Umbilical cord (tissue), 2 donors: ENCODE data around the gene RNPEPL1. TPM values are rescaled to one million over a fixed set of nuclear protein-coding genes. Genes with fewer than 3 reads are reported as not detected.

ENCODE experiments used
- DNase-seq: peaks from one replicate; pipeline ENCODE4 v3.0.0-alpha.2; 2015; ENCODE audit warnings: low spot score
- total RNA-seq: library from RNA; depleted of rRNA; stranded (reverse); fragments of >200 nt; gene quantifications from one replicate; pipeline ENCODE4 v1.2.3, GENCODE V29; 2014; ENCODE audit warnings: low replicate concordance; ENCODE audit not compliant: insufficient read depth

The RNPEPL1 gene
- total RNA-seq, 1 donor from 2014 or later: 16.6 TPM

GRCh38 chr2:240564561-240565332 lies 3.5 kb upstream of the RNPEPL1 start:
- no peak for DNase-seq

GRCh38 chr2:240565333-240566202 lies 2.7 kb upstream of the RNPEPL1 start:
- DNase-seq: peak; percentile 91

- peak; percentile 94 for DNase-seq
Measured at GRCh38 chr2:240566203-240567136, 1.8 kb upstream of the RNPEPL1 start.

- DNase-seq: no peak
Measured at GRCh38 chr2:240567137-240567871, 980 bp upstream of the RNPEPL1 start.

- DNase-seq: peak; percentile 59
Measured at GRCh38 chr2:240568678-240569522, 616 bp downstream of the RNPEPL1 start.

GRCh38 chr2:240569523-240569997 lies 1.3 kb downstream of the RNPEPL1 start:
- DNase-seq: no peak

GRCh38 chr2:240569998-240570530 lies 1.8 kb downstream of the RNPEPL1 start:
- DNase-seq: no peak

GRCh38 chr2:240570531-240571313 lies 2.4 kb downstream of the RNPEPL1 start:
- DNase-seq: no peak

GRCh38 chr2:240571314-240571973 lies 3.2 kb downstream of the RNPEPL1 start:
- DNase-seq: no peak

- DNase-seq: no peak
Measured at GRCh38 chr2:240572141-240573031, 4.1 kb downstream of the RNPEPL1 start.

GRCh38 chr2:240573071-240573515 lies 4.8 kb downstream of the RNPEPL1 start:
- no peak for DNase-seq

GRCh38 chr2:240573516-240574385 lies 5.5 kb downstream of the RNPEPL1 start:
- no peak for DNase-seq

GRCh38 chr2:240574386-240575100 lies 6.3 kb downstream of the RNPEPL1 start:
- no peak for DNase-seq

- DNase-seq: no peak
Measured at GRCh38 chr2:240575101-240575965, 7.0 kb downstream of the RNPEPL1 start.
